Brain microvascular endothelial cell (primary cell): ENCODE measurements around the gene PTGER2.

Experiments
- DNase-seq: peaks from one replicate; pipeline ENCODE4 v3.0.0-alpha.2; 2020
- H3K27ac ChIP-seq: fragments of 250-450 bp; sonication (Bioruptor Pico); 2 replicates; pipeline ENCODE4 v1.5.1; 2020; ENCODE audit warnings: mild to moderate bottlenecking, moderate library complexity
- H3K27me3 ChIP-seq: fragments of 250-450 bp; sonication (Bioruptor Pico); replicated peaks from 2 replicates; pipeline ENCODE4 v1.5.1; 2020; ENCODE audit warnings: mild to moderate bottlenecking
- H3K36me3 ChIP-seq: fragments of 250-450 bp; sonication (Bioruptor Pico); replicated peaks from 2 replicates; pipeline ENCODE4 v1.5.1; 2020; ENCODE audit warnings: mild to moderate bottlenecking
- H3K4me3 ChIP-seq: 2 replicates; pipeline ENCODE4 v1.5.1; 2011; ENCODE audit warnings: low read depth, mild to moderate bottlenecking, control low read depth, low read length, moderate library complexity
- CTCF ChIP-seq: IDR thresholded peaks from 2 replicates; pipeline ENCODE4 v1.5.1; 2011; ENCODE audit warnings: low read depth, mild to moderate bottlenecking, moderate library complexity, low read length, control low read depth, inconsistent platforms; ENCODE audit errors: missing control alignments
- in situ Hi-C: cut with HindIII; loops from 2 replicates; pipeline ENCODE4 v1.10.0; 2017; ENCODE audit warnings: low sequenced_read_pairs, low pct_ligation_motif_present

Gene PTGER2

GRCh38 chr14:52327374-52328226, 13.5 kb downstream of the PTGER2 start:
- Histone ChIP-seq H3K4me3 (no peak overlapping the region), H3K27me3 (no peaks in the 10 kb centered on the region), H3K36me3 (no peaks in the 10 kb centered on the region), H3K27ac (peak overlapping the region; percentile 20)
- no peak for TF ChIP-seq CTCF
- DNase-seq, result no peak
- in situ Hi-C loops, result no loop called here

- Histone ChIP-seq H3K27ac (peak overlapping the region; percentile 27), H3K36me3 (no peaks in the 10 kb centered on the region), H3K4me3 (no peak overlapping the region), H3K27me3 (no peaks in the 10 kb centered on the region)
- TF ChIP-seq CTCF, result no peak
- in situ Hi-C loops, result no loop called here
- no peak for DNase-seq
Observed at GRCh38 chr14:52328276-52328675, 14.2 kb downstream of the PTGER2 start.

- no peak for TF ChIP-seq CTCF
- H3K27ac ChIP-seq, result no peak overlapping the region
- no peaks in the 10 kb centered on the region for H3K36me3 ChIP-seq
- no peak overlapping the region for H3K4me3 ChIP-seq
- DNase-seq, result no peak
- H3K27me3 ChIP-seq, result no peaks in the 10 kb centered on the region
- in situ Hi-C loops, result no loop called here
Observed at GRCh38 chr14:52329678-52330369, 15.7 kb downstream of the PTGER2 start.

DNA sequence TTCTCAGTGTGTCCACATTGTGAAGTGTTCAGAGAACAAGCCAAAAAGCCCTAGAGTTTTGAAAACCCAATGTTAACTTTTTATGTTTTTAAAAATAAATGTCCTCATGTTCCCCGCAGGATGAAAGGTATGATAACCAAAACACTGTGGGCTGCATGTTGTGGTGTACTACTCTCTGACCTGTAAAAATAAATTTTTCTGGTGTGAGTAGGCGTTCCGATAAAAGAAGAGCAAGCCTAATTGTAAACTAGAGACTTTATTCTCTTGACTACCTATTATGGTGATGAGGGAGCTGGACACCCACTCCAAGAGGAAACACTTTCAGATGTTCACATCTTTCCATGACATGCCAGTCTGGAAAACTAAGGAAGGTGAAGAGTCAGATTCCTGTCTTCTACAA, 18.2 kb downstream of the PTGER2 start:
- no peak overlapping the region for H3K27ac ChIP-seq
- DNase-seq, result no peak
- no peaks in the 10 kb centered on the region for H3K36me3 ChIP-seq
- no peak overlapping the region for H3K4me3 ChIP-seq
- in situ Hi-C loops, result no loop called here
- TF ChIP-seq CTCF, result no peak
- no peaks in the 10 kb centered on the region for H3K27me3 ChIP-seq

GRCh38 chr14:52333108-52333507, 19.0 kb downstream of the PTGER2 start:
- no peak for TF ChIP-seq CTCF
- in situ Hi-C loops, result no loop called here
- no peaks in the 10 kb centered on the region for H3K27me3 ChIP-seq
- H3K36me3 ChIP-seq, result no peaks in the 10 kb centered on the region
- no peak overlapping the region for H3K27ac ChIP-seq
- no peak for DNase-seq
- H3K4me3 ChIP-seq, result no peak overlapping the region
